HG03135 (cell line): ENCODE measurements around the gene MAST4.
"Not testable (repeated sequence)": the region's sequence is repeated elsewhere in the genome, so short reads cannot be mapped to it uniquely, and the experiment has no call there.

Source experiments
- ATAC-seq: cut with Tn5 transposase; IDR thresholded peaks from one replicate; pipeline ENCODE4 v1.9.1; 2021; ENCODE audit warnings: mild to moderate bottlenecking, moderate library complexity; ENCODE audit not compliant: unreplicated experiment

The MAST4 gene

DNA sequence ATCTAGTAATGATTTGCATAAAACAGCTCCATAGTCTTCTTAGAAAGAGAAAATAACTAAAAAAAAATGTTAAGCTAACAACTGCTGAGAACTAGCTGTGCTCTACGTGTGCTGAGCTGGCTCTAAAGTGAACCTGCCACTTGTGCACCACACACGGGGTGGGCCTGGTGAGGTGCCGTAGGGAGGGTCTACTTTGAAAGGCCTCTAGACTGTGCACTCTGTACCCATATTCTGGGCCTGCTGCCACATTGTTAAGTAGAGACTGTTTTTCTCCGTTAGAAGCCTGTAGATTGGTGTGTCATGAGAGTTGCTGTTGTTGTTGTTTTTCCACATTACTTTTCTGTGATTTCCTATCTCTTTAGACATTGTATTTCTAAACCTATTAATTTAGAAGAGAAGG, 506.5 kb downstream of the MAST4 start:
- no peak for ATAC-seq

DNA sequence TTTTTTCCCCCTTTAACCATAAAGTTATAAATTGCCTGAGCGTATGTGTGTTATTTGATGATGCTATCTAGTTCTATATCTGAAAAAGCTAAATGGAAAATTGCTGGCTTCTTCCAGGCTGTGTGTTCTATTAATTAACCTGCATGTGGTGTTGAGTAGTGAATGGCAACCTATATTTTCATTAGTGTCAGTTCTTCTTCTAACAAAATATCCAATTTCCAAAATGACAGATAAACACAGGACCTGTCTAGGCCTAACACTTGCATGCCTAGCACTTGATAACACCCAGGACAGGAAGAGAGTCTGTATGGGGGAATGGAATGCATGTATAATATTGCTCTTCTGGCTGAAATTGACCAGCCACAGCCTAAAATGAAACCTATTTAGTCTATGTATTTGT, 508.7 kb downstream of the MAST4 start:
- no peak for ATAC-seq

- no peak for ATAC-seq
Measured at GRCh38 chr5:67105270-67105669, 509.1 kb downstream of the MAST4 start.

DNA sequence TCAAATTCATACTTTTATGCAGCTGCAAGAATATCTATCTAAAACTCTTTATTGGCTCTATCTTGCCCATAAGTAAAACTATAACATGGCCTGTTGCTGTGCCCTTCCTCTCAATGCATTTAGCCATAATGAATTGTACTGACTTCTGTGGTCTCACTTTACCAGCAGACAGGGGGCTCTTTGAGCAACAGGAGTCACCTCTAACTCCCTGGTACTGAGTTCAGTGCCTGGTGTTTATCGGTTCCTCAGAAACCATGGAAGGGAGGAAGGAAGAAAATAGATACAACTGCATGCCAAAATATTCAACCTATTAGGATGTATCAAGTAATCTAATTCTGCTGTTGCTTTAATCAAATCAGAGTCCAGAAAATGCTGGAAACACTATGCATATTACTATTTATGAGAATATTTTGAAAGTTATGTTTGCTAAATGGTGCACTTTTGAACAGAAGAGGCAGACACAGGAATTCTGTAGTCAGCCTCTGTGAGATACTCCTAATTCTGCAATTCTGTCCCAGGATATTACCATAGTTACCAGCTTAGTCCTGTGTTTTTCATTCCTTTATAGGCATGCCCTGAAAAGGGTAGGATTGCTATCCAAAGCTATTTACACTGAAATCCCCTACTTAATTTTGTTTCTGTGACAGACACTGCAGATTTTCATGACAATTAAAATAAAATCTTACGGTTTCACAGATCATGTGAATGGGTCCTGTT, 510.6 kb downstream of the MAST4 start:
- no peak for ATAC-seq

DNA sequence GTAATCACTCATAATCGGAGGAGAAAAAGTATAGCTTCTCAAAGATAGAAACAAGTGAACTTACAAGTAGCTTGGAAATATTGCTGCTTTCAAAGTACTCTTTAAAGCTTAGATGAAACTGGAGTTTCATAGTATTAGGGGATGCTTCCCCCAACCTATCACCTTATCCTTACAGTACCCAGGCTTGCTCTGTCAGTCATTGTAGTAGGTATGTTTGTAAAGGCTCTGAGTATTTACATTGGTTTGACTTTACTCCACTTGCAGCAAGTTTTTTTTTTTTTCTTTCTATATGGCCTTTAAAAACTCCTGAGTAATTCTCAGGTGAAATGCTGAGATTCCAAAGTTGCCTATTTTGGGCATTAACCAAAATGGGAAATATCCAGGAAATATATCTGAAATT, 515.6 kb downstream of the MAST4 start:
- no peak for ATAC-seq

DNA sequence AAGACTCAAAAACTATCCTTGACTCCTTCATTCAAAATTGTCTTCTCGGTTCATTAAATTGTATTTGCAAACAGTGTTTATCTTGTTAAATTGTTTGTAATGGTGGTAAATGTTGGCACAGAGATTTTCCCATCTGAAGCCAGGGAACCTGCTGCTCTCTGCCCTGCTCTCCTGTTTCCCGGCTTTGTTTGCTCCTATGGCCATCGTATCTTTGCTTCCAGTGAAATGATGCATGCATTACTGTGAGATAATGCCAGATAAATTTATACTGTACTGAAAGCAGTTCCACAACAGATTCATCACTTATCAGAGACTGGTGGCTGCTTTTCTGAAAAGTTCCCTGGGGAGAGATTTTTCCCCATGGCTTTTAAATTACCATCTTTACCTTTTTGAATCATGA, 519.1 kb downstream of the MAST4 start:
- ATAC-seq, result no peak

DNA sequence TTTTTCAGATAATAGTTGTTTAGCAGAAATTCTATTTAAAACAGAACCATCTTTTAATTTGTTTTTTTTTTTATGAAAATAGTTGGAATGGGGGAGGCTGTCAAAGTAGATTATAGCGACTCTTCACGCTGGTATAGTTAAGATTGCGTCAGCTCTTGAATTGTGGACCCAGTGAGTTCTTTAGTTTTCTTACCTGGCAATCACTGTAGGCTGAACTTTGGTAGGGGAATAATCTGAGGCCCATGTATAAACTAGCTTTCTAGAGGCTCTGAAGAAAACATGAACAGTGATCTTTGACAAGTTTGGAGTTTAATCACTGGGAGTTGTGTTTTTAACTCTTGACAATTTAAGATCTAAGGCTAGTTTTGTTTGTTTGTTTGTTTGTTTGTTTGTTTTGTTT, 519.6 kb downstream of the MAST4 start:
- no peak for ATAC-seq

DNA sequence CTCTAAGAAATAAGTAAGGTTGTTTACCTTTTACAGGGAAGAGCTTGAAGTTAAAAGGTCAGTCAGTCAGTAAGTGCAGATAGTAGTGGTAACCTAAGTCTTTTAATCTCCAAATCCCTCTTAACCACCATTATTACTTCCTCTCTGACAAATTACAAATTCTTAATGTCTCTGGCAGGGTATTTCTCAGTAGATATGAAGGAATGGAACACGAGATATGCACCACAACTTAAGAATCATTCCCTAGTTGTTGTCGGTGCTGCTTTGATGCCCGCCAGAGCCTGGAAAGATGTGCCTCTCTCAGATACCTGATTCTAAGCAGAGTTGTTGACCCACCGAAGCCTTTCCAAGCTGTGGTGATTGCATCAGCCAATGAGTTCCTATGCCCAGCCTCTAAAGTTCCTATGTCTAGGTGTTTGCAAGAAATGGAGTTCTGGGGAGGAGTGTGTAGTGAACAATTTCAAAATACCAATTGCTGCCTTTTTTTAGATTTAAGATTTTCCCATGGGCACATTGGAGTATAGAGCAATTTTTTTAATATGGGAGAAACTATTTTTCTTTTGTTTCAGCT, 521.9 kb downstream of the MAST4 start:
- ATAC-seq, result no peak

DNA sequence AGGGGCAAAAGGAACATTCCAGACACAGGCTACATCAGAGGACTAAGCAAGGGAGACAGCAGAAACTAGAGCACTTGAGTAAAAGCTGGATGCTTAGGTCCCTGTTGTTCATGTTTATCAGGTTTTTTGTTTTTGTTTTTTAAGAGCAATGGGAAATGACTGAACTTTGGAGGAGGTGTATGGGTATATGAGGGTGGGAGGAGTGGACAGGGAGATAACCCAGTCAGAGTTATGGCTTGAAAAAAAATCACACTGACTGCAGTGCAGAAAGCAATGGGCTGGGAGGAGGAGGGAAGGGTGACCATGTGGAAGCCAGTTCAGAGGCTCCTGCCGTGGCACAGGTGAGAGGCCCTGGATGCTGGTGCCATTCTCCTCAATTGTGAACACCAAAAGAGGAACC, 522.8 kb downstream of the MAST4 start:
- no peak for ATAC-seq

DNA sequence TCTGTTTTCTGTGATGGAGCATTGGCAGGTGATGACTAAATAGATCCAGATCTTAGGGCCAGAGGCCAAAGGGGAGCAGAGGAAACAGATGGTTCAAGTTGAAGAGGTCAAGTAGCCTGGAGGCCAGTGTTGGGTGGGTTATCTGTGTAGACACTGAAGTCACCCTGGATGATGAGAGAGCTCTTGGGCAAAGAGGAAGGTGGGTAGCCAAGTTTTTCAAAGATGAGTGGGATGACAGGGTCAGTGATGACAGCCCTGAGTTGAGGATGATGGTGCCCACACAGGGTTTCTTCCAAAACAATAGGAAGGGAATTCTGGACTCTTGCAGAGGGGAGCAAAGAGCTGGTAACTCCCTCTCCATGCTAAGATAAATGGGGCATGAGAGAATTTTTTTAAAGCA, 523.8 kb downstream of the MAST4 start:
- ATAC-seq, result no peak

GRCh38 chr5:67123819-67124218, 527.6 kb downstream of the MAST4 start:
- no peak for ATAC-seq

GRCh38 chr5:67124556-67124955, 528.4 kb downstream of the MAST4 start:
- ATAC-seq, result no peak

GRCh38 chr5:67127347-67127895, 531.2 kb downstream of the MAST4 start:
- ATAC-seq, result not testable (repeated sequence)

- no peak for ATAC-seq
Measured at GRCh38 chr5:67129768-67130167, 533.6 kb downstream of the MAST4 start.

DNA sequence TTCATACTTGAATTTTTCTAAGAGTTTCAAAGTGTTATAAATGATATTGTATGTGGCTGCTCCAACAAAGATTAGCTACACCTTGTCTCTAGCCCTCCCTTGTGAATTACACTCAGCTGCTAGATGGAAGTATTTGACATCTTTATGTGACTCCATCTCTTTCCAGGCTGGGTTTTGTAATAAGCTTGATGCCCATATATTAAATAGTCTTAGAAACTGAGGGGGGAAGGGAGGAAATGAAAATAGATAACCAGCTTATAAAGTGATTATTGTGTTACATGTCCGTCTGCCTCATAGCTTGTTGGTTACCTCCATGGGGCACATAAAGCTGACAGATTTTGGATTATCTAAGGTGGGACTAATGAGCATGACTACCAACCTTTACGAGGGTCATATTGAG, 537.0 kb downstream of the MAST4 start:
- no peak for ATAC-seq

- ATAC-seq, result no peak
Measured at GRCh38 chr5:67133776-67134175, 537.6 kb downstream of the MAST4 start.

DNA sequence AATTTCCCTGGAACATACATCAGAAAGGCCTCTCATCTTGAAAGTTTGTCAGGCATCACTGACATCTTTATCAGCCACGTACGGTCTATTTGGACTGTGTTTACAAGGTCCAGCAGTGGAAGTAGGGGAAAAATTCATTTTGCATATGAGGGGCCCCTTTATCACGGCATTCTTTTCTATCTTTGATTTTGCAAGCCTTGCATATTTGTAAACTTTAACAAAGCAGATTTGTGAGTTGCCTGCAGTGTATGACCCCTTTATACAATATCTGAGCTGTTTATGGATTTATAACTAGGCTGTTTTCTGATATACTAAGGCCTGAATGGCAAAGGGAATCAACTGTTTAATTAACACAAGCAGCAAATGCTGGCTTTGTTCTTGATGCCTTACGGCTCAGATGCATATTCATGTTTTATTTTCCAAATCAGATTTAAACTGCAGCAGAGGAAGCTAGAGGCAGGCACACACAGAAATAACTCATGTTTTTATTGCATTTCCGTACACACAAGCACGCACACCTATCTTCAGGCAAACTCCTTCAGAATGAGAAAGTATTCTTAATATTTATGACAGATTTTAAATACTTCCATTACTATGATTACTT, 539.3 kb downstream of the MAST4 start:
- ATAC-seq, result no peak

DNA sequence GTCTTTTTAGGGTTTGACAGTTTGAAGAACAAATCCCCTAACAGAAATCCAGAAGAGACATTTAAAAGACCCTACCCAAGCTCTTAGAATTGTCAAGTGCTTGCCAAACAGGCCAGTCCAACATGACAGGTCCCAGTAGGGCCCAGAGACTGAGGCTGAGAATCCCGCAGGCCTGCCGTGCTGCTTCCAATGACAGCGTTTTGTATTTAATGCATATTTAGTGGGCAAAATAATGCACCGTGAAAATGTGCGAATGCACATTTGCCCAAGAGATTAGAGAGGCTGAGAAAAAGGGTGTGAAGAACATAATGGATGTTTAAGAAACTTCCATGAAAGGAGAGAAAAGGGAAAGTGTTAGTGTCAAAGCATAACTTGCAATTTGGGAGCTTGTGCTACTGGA, 542.8 kb downstream of the MAST4 start:
- ATAC-seq, result no peak

GRCh38 chr5:67140413-67140812, 544.2 kb downstream of the MAST4 start:
- ATAC-seq, result no peak

DNA sequence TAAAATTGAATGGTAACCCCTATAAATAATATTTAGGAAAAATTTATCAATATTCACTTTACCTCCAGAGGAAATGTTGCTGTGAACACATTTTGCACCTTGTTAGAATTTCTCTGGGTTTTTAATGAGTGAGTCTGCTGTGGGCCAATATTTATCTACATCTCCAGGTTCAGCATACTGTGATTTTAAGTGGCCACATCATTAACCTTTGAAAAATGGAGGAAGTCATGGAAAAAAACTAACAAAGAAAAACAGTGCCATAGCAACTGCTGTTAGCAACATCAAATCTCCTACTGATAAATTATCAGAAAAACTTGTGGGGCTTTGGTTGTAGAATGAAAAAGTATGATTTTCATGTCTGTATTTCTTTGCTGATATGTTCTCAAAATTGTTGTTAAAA, 545.5 kb downstream of the MAST4 start:
- no peak for ATAC-seq

DNA sequence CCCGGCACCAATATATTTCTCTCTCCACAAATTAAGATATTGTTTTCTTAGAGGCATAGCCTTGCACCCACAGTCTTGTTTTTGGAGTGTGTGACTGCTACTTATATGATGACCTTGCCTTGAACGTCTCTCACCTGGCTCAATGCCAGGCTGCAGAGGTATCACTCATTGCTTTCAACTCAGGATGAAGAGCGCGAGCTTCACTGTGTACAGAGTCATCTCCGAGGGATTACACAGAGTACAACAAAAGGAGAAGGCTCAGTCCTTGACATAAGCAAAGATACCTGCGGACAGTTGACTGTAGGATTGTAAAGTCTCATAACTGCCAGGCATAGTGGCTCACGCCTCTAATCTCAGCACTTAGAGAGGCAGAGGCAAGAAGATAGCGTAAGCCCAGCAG, 546.6 kb downstream of the MAST4 start:
- no peak for ATAC-seq

- no peak for ATAC-seq
Measured at GRCh38 chr5:67143549-67143948, 547.4 kb downstream of the MAST4 start.
